ENCODE results near the gene FDXACB1.

Gene FDXACB1

DNA sequence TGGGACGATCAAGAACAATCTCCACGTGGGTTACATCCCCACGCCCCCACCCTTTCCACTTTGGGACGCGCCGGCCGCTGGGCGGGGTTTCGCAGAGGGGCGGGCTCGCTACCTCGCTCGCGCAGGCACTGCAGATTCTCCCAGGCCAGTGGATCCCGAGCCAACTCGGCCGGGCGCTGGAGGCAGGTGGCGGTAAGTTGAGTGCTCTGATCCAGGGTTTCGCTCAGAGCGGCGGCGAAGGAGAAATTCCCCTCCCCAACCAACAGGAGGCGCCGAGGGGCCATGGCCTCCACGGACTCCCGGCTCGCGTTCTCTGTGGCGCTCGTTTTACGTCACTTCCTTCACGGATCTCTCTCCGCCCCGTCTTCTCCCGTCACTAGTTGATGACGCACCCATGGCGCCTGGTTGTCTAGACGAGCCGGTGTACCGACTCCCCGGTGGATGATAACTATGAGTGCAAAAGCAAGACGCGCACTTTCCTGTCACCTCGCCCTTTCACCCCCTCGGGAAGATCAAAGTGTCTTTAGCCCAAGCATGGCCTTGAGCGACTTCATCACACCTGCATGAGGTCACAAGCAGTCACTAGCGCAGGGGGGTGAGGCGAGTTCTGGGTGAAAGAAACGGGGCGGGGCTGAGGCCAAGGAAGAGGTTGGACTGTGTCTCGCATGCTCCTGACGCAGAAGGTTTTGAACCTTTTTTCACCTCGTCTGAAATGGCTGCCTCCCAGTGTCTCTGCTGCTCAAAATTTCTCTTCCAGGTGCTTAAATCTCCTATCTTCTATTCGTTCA is at the start of gene FDXACB1, which contains the start of gene CFAP68:
TSS of gene FDXACB1 (minus strand) at position 317 of the 788 bp plus-strand sequence. CDS start at position 284, 33 bp downstream.
TSS of gene CFAP68 (plus strand) at position 693 of the 788 bp plus-strand sequence. CDS start at position 713, 20 bp downstream.
- DNase-seq (ENCODE audit: low read depth in 2 of 2) = peak; percentile 85 to 91

- peak; percentile 87 to 89 for DNase-seq (ENCODE audit: low read depth in 2 of 2)
These were observed 47.8 kb upstream of the FDXACB1 start for GRCh38 chr11:111926505-111927391.

- no peak for DNase-seq (ENCODE audit: low read depth in 2 of 2)
These were observed 47.0 kb upstream of the FDXACB1 start for GRCh38 chr11:111925953-111926352.

GRCh38 chr11:111923951-111924350 is 45.0 kb upstream of the FDXACB1 start:
- no peak for DNase-seq (ENCODE audit: low read depth in 2 of 2)

GRCh38 chr11:111923351-111923788 is 44.4 kb upstream of the FDXACB1 start:
- no peak for DNase-seq (ENCODE audit: low read depth in 2 of 2)

DNA sequence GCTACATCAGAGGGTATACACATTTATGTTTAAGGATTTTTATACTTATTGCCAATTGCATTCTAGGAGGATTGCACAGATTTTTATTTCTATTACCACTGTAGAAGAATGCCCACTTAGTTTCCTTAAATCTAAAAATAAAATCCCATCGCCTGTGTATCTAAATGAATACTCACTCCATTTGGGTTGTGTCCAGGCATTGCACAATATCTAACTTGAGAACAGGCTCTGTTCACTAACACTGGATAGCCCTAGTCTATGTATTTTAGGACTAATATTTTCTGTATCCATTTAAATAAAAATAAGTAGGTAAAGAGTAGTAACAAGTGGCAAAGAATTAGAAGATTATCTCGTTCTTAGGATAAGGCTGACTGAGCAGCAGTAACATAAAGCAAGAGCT is 43.8 kb upstream of the FDXACB1 start:
- no peak for DNase-seq (ENCODE audit: low read depth in 2 of 2)

DNA sequence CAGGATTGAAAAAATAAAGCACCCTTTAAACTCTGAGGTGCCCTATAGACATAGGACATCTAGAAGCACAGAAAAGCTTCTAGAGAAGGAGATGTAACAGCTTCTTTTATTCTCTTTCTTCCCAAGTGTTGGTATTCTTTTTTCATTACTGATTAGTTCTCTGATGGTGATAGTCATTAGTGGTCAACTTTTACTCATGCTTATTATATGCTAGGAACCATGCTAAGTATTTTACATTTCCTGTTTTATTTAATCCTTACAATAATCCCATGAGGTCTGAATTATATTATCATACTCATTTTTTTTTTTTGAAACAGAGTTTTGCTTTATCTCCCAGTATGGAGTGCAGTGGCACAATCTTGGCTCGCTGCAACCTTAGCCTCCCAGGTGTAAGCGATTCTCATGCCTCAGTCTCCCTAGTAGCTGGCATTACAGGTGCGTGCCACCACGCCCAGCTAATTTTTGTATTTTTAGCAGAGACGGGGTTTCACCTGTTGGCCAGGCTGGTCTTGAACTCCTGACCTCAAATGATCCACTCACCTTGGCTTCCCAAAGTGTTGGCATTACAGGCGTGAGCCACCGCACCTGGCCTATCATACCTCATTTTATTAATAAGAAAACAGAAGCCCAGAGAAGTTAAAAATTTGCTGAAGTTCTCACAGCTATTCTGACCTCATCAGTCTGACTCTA is 42.7 kb upstream of the FDXACB1 start:
- no peak for DNase-seq (ENCODE audit: low read depth in 2 of 2)

GRCh38 chr11:111920908-111921307 is 41.9 kb upstream of the FDXACB1 start:
- no peak for DNase-seq (ENCODE audit: low read depth in 2 of 2)

DNA sequence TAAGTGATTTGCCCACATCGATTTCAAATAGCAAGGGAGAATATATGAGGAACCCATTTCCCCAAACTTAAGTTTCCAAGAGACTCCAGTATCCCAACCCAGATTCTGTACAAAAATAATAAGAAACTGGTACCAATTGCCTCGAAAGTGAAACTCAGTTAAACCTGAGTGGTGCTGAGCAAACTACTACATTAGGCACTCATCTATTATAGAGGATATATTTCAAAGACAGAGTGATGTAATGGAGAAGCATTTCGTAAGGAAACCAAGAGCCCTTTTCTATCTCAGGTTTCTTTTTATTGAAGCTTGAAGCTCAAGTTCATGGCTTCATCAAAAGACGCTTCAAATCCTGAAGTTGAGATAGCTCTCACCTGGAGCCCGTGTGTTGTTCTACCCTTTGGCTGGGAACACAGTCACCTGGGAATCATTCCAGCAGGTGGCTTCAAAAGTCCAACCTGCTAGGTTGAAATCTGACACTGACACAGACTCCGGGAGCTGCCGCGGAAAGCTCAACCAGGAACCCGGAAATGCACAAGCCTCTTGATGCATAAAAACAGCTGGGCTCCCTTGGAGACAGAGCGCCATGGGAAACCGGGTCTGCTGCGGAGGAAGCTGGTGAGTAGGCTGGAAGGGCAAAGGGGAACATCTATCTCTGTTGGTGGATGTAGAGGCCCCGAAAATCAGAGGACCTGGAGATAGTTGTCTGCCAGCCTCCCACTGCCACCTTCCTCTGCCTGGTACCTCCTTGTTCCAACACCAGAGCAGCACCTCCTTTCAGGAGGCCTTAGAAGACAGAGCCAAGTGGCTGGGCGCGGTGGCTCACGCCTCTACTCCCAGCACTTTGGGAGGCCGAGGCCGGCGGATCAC is 39.7 kb upstream of the FDXACB1 start, which contains the start of gene C11orf52:
TSS of gene C11orf52 (plus strand) at position 524 of the 867 bp plus-strand sequence. CDS start at position 584, 60 bp downstream.
- no peak for DNase-seq (ENCODE audit: low read depth in 2 of 2)

DNA sequence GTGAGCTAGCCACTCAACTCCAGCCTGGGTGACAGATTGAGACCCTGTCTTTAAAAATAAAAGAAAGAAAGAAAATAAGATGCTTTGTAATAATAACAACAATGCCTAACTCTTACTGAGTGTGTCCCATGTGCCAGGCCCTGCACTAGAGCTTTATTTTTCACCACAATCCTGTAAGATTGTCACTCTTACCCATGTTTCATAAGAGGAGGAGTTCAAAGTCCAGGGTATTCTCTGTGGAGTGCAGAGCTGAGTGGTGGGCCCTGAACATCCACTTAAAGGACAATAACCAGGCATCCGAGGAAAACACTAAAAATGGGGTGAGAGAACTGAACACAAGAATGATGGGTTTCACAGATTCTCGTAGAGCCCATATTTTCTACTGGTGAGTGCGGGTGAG is 38.8 kb upstream of the FDXACB1 start:
- DNase-seq (ENCODE audit: low read depth in 2 of 2) = no peak

DNA sequence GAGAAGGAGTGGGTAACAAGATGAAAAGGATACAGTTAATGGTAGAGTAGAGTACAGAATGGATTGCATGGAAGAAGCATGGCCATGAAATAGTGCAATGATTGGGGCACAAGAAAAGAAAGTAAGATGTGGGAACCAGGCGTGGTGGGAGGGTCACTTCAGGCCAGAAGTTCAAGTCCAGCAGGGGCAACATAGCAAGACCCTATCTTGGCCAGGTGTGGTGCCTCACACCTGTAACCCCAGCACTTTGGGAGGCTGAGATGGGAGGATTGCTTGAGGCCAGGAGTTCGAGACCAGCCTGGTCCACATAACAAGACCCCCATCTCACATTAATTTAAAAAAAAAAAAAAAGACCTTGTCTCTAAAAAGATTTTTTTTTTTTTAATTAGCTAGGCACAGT is 38.3 kb upstream of the FDXACB1 start:
- DNase-seq (ENCODE audit: low read depth in 2 of 2) = no peak

GRCh38 chr11:111916768-111917167 is 37.8 kb upstream of the FDXACB1 start:
- DNase-seq (ENCODE audit: low read depth in 2 of 2) = no peak

GRCh38 chr11:111913997-111914396 is 35.0 kb upstream of the FDXACB1 start:
- DNase-seq (ENCODE audit: low read depth in 2 of 2) = no peak

- no peak for DNase-seq (ENCODE audit: low read depth in 2 of 2)
These were observed 34.3 kb upstream of the FDXACB1 start for GRCh38 chr11:111913031-111913861.

DNA sequence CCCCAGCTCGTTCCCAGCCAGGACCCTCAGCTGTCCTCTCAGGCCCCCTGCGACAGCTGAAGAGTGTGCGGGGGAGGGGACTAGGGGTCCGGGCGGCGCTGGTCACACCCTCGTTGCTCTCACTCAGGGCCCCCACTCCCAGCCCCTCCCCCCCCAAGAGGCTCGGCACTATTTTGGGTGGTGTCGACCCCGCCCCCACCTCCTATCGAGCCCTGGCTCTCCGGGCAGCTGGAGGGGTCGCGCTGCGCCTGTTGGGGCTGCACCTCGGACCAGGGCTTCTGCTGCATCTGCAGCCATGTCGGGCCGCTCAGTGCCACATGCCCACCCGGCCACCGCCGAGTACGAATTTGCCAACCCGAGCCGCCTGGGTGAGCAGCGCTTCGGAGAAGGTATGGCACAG is 33.6 kb upstream of the FDXACB1 start, which contains the start of gene HSPB2:
TSS of gene HSPB2 (plus strand) at position 200 of the 400 bp plus-strand sequence. CDS start at position 296, 96 bp downstream.
- DNase-seq (ENCODE audit: low read depth in 2 of 2) = no peak

DNA sequence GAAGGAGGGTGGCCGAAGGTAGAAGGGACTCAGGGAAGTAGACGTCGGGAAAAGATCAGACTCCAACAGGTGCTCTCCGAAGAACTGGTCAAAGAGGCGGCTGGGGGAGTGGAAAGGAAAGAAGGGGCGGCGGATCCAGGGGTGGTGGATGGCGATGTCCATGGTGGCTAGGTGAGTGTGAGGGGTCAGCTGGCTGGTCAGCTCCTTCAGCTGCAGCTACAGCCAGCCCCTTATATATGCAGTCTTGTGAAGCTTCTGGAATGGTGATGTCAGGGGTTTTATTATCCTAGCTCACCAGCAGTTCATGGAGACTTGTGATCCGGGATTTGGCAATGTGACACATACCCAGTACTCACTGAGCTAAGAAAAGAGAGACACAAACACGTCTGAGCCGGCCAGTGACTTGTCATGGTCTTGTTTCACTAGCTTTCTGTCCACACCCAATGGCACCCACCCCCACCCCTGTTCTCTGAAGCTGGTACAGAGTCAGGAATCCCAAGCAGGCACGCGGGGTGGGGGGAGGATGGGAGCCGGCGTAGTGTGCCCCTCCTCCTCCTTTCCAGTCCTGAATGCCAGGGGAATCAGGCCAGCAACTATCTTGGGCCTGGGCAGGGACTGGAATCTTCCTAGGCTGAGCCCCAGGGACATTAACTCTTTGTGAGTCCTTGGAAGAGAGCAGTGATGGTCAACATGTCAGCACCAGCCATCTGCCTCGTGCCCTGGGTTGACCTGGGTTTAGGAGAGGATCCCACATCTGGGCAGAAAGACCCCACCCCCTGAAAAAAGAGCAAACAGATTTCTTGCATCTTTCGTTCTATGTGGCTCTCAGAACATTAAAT is 32.8 kb upstream of the FDXACB1 start, which contains the start of gene CRYAB:
TSS of gene CRYAB (minus strand) at position 208 of the 839 bp plus-strand sequence. CDS start at position 162, 46 bp downstream.
- DNase-seq (ENCODE audit: low read depth in 2 of 2) = no peak

GRCh38 chr11:111910676-111911562 is 32.0 kb upstream of the FDXACB1 start:
- no peak for DNase-seq (ENCODE audit: low read depth in 2 of 2)

- no peak for DNase-seq (ENCODE audit: low read depth in 2 of 2)
These were observed 30.4 kb upstream of the FDXACB1 start for GRCh38 chr11:111909378-111909777.

Data from stimulated activated CD8-positive, alpha-beta memory T cell treated with anti-CD3 and anti-CD28 coated beads, Interleukin-2, amount 100 ng/mL, for 1 hour (primary cell).